Measurements from ENCODE around the gene INTS7. TPM values are rescaled to one million over a fixed set of nuclear protein-coding genes. Genes with fewer than 3 reads are reported as not detected.

Gene INTS7
- total and polyA plus RNA-seq, 7 experiments from 2014 or later = 7.3 to 33.5 (median 8.6) TPM

GRCh38 chr1:211928290-211928801, 107.0 kb downstream of the INTS7 start:
- DNase-seq (no peak), ATAC-seq (peak; percentile 75)
- H3K4me3 ChIP-seq (ENCODE audit: low read length) = no peak overlapping the region
- H3K27ac ChIP-seq (ENCODE audit: low read depth, low read length) = no peak overlapping the region
- Mint-ChIP-seq H3K27me3 (peaks cover 8 to 27% (median 11%) of the 10 kb centered on the region in 5 donors), H3K9me3 (peaks cover 0 to 2% (median 0%) of the 10 kb centered on the region in 11 donors), H3K36me3 (no peaks in the 10 kb centered on the region), H3K4me1 (peaks cover 0 to 9% (median 0%) of the 10 kb centered on the region in 7 donors), H3K4me3 (no peak overlapping the region), H3K27ac (no peak overlapping the region)
- intact Hi-C loops (cut with micrococcal nuclease) = no loop called here
- H3K4me1 ChIP-seq (ENCODE audit: control insufficient read depth in 2 of 2, insufficient read depth in 2 of 2, low read length in 2 of 2) = no peaks in the 10 kb centered on the region
- ChIA-PET POLR2A (interaction anchor here (0.7 kb wide), 1 partner anchor 19 kb away, joined by 4 read pairs; no protein-coding TSS in a partner anchor), CTCF (no interaction called here)
- H3K36me3 ChIP-seq (ENCODE audit: control insufficient read depth in 2 of 3, insufficient read depth in 3 of 3, low read length in 3 of 3) = no peaks in the 10 kb centered on the region
- no peaks in the 10 kb centered on the region for H3K27me3 ChIP-seq (ENCODE audit: control insufficient read depth in 2 of 2, insufficient read depth in 2 of 2, low read length in 2 of 2)
- H3K9me3 ChIP-seq (ENCODE audit: control insufficient read depth in 2 of 3, low read length in 3 of 3) = no peaks in the 10 kb centered on the region

- H3K4me3 ChIP-seq (ENCODE audit: low read length) = no peak overlapping the region
- ATAC-seq = no peak
- no peaks in the 10 kb centered on the region for H3K4me1 ChIP-seq (ENCODE audit: control insufficient read depth in 2 of 2, insufficient read depth in 2 of 2, low read length in 2 of 2)
- Mint-ChIP-seq H3K36me3 (no peaks in the 10 kb centered on the region), H3K27ac (no peak overlapping the region), H3K9me3 (peaks cover 0 to 1% (median 0%) of the 10 kb centered on the region in 11 donors), H3K4me1 (peaks cover 0 to 2% (median 0%) of the 10 kb centered on the region in 7 donors), H3K4me3 (no peak overlapping the region), H3K27me3 (peaks cover 3 to 30% (median 8%) of the 10 kb centered on the region in 5 donors)
- H3K9me3 ChIP-seq (ENCODE audit: control insufficient read depth in 2 of 3, low read length in 3 of 3) = no peaks in the 10 kb centered on the region
- DNase-seq = no peak
- CTCF ChIA-PET = no interaction called here
- intact Hi-C loops (cut with micrococcal nuclease) = no loop called here
- H3K27ac ChIP-seq (ENCODE audit: low read depth, low read length) = no peak overlapping the region
- no peaks in the 10 kb centered on the region for H3K36me3 ChIP-seq (ENCODE audit: control insufficient read depth in 2 of 3, insufficient read depth in 3 of 3, low read length in 3 of 3)
- no peaks in the 10 kb centered on the region for H3K27me3 ChIP-seq (ENCODE audit: control insufficient read depth in 2 of 2, insufficient read depth in 2 of 2, low read length in 2 of 2)
- POLR2A ChIA-PET = no interaction called here
Measured at GRCh38 chr1:211925016-211925415, 110.3 kb downstream of the INTS7 start.

- intact Hi-C loops (cut with micrococcal nuclease) = no loop called here
Measured at GRCh38 chr1:211924256-211924655, 111.1 kb downstream of the INTS7 start.

GRCh38 chr1:211923095-211923494, 112.3 kb downstream of the INTS7 start:
- H3K27me3 ChIP-seq (ENCODE audit: control insufficient read depth in 2 of 2, insufficient read depth in 2 of 2, low read length in 2 of 2) = no peaks in the 10 kb centered on the region
- H3K4me1 ChIP-seq (ENCODE audit: control insufficient read depth in 2 of 2, insufficient read depth in 2 of 2, low read length in 2 of 2) = no peaks in the 10 kb centered on the region
- no peaks in the 10 kb centered on the region for H3K9me3 ChIP-seq (ENCODE audit: control insufficient read depth in 2 of 3, low read length in 3 of 3)
- POLR2A ChIA-PET = no interaction called here
- no peaks in the 10 kb centered on the region for H3K36me3 ChIP-seq (ENCODE audit: control insufficient read depth in 2 of 3, insufficient read depth in 3 of 3, low read length in 3 of 3)
- peaks cover 0 to 5% (median 0%) of the 10 kb centered on the region in 7 donors for H3K4me1 Mint-ChIP-seq
- ATAC-seq (no peak), DNase-seq (no peak)
- no peak overlapping the region for H3K27ac Mint-ChIP-seq
- no peak overlapping the region for H3K4me3 Mint-ChIP-seq
- peaks cover 0 to 1% (median 0%) of the 10 kb centered on the region in 11 donors for H3K9me3 Mint-ChIP-seq
- peaks cover 0 to 37% (median 4%) of the 10 kb centered on the region in 5 donors for H3K27me3 Mint-ChIP-seq
- H3K36me3 Mint-ChIP-seq = no peaks in the 10 kb centered on the region
- H3K4me3 ChIP-seq (ENCODE audit: low read length) = no peak overlapping the region
- intact Hi-C loops (cut with micrococcal nuclease) = no loop called here
- no peak overlapping the region for H3K27ac ChIP-seq (ENCODE audit: low read depth, low read length)
- CTCF ChIA-PET = no interaction called here

More at GRCh38 chr1:211924256-211924655, 111.1 kb downstream of the INTS7 start:
- peaks cover 2 to 30% (median 4%) of the 10 kb centered on the region in 5 donors for H3K27me3 Mint-ChIP-seq
- H3K36me3 ChIP-seq (ENCODE audit: control insufficient read depth in 2 of 3, insufficient read depth in 3 of 3, low read length in 3 of 3) = no peaks in the 10 kb centered on the region
- peaks cover 0 to 1% (median 0%) of the 10 kb centered on the region in 11 donors for H3K9me3 Mint-ChIP-seq
- peaks cover 0 to 2% (median 0%) of the 10 kb centered on the region in 7 donors for H3K4me1 Mint-ChIP-seq
- H3K4me1 ChIP-seq (ENCODE audit: control insufficient read depth in 2 of 2, insufficient read depth in 2 of 2, low read length in 2 of 2) = no peaks in the 10 kb centered on the region
- DNase-seq = no peak
- no peaks in the 10 kb centered on the region for H3K36me3 Mint-ChIP-seq
- H3K27ac Mint-ChIP-seq = no peak overlapping the region
- ATAC-seq = no peak
- no peak overlapping the region for H3K4me3 ChIP-seq (ENCODE audit: low read length)
- H3K27me3 ChIP-seq (ENCODE audit: control insufficient read depth in 2 of 2, insufficient read depth in 2 of 2, low read length in 2 of 2) = no peaks in the 10 kb centered on the region
- no peak overlapping the region for H3K4me3 Mint-ChIP-seq
- no peaks in the 10 kb centered on the region for H3K9me3 ChIP-seq (ENCODE audit: control insufficient read depth in 2 of 3, low read length in 3 of 3)
- ChIA-PET POLR2A (no interaction called here), CTCF (no interaction called here)
- H3K27ac ChIP-seq (ENCODE audit: low read depth, low read length) = no peak overlapping the region

- ChIA-PET POLR2A (no interaction called here), CTCF (no interaction called here)
- H3K27ac ChIP-seq (ENCODE audit: low read depth, low read length) = no peak overlapping the region
- H3K4me3 Mint-ChIP-seq = no peak overlapping the region
- H3K9me3 ChIP-seq (ENCODE audit: control insufficient read depth in 2 of 3, low read length in 3 of 3) = no peaks in the 10 kb centered on the region
- no peaks in the 10 kb centered on the region for H3K4me1 ChIP-seq (ENCODE audit: control insufficient read depth in 2 of 2, insufficient read depth in 2 of 2, low read length in 2 of 2)
- H3K4me3 ChIP-seq (ENCODE audit: low read length) = no peak overlapping the region
- DNase-seq (no peak), ATAC-seq (no peak)
- H3K36me3 ChIP-seq (ENCODE audit: control insufficient read depth in 2 of 3, insufficient read depth in 3 of 3, low read length in 3 of 3) = no peaks in the 10 kb centered on the region
- no peak overlapping the region for H3K27ac Mint-ChIP-seq
- no peaks in the 10 kb centered on the region for H3K36me3 Mint-ChIP-seq
- intact Hi-C loops (cut with micrococcal nuclease) = no loop called here
- peaks cover 0 to 6% (median 0%) of the 10 kb centered on the region in 7 donors for H3K4me1 Mint-ChIP-seq
- peaks cover 3 to 49% (median 12%) of the 10 kb centered on the region in 5 donors for H3K27me3 Mint-ChIP-seq
- H3K27me3 ChIP-seq (ENCODE audit: control insufficient read depth in 2 of 2, insufficient read depth in 2 of 2, low read length in 2 of 2) = no peaks in the 10 kb centered on the region
- peaks cover 0 to 1% (median 0%) of the 10 kb centered on the region in 11 donors for H3K9me3 Mint-ChIP-seq
Measured at GRCh38 chr1:211921579-211922095, 113.7 kb downstream of the INTS7 start.

- no peak overlapping the region for H3K27ac ChIP-seq (ENCODE audit: low read depth, low read length)
- H3K4me3 ChIP-seq (ENCODE audit: low read length) = no peak overlapping the region
- intact Hi-C loops (cut with micrococcal nuclease) = no loop called here
- CTCF ChIA-PET = no interaction called here
- H3K4me1 Mint-ChIP-seq = peaks cover 0 to 6% (median 0%) of the 10 kb centered on the region in 7 donors
- H3K4me1 ChIP-seq (ENCODE audit: control insufficient read depth in 2 of 2, insufficient read depth in 2 of 2, low read length in 2 of 2) = no peaks in the 10 kb centered on the region
- H3K27ac Mint-ChIP-seq = no peak overlapping the region
- H3K27me3 Mint-ChIP-seq = peaks cover 3 to 56% (median 12%) of the 10 kb centered on the region in 5 donors
- H3K36me3 ChIP-seq (ENCODE audit: control insufficient read depth in 2 of 3, insufficient read depth in 3 of 3, low read length in 3 of 3) = no peaks in the 10 kb centered on the region
- POLR2A ChIA-PET = no interaction called here
- DNase-seq (no peak), ATAC-seq (no peak)
- H3K9me3 Mint-ChIP-seq = peaks cover 0 to 3% (median 0%) of the 10 kb centered on the region in 11 donors
- H3K36me3 Mint-ChIP-seq = no peaks in the 10 kb centered on the region
- no peaks in the 10 kb centered on the region for H3K9me3 ChIP-seq (ENCODE audit: control insufficient read depth in 2 of 3, low read length in 3 of 3)
- H3K27me3 ChIP-seq (ENCODE audit: control insufficient read depth in 2 of 2, insufficient read depth in 2 of 2, low read length in 2 of 2) = no peaks in the 10 kb centered on the region
- H3K4me3 Mint-ChIP-seq = no peak overlapping the region
Measured at GRCh38 chr1:211920602-211921226, 114.6 kb downstream of the INTS7 start.

All from naive thymus-derived CD4-positive, alpha-beta T cell (primary cell).